ENCODE measurements around the gene ETFRF1. TPM values are rescaled to one million over a fixed set of nuclear protein-coding genes. Genes with fewer than 3 reads are reported as not detected.

Gene ETFRF1
- total RNA-seq, 1 donor from 2014 or later: 9.2 TPM

GRCh38 chr12:25184132-25184531 is 10.9 kb upstream of the ETFRF1 start:
- Histone ChIP-seq H3K4me3 (ENCODE audit: insufficient read depth, low read depth, low read length) (no peak overlapping the region), H4K20me1 (ENCODE audit: insufficient read depth, low read length) (no peaks in the 10 kb centered on the region), H3K36me3 (ENCODE audit: insufficient read depth, low read length) (no peaks in the 10 kb centered on the region), H3K4me1 (ENCODE audit: insufficient read depth, low read length) (peaks cover 22% of the 10 kb centered on the region), H3K27me3 (ENCODE audit: insufficient read depth, low read length) (no peaks in the 10 kb centered on the region), H3K9me3 (ENCODE audit: insufficient read depth, low read depth, low read length) (no peaks in the 10 kb centered on the region), H3K9ac (ENCODE audit: low read length) (no peak overlapping the region), H3K79me2 (ENCODE audit: insufficient read depth, low read length) (no peaks in the 10 kb centered on the region), H3K27ac (ENCODE audit: low read depth, low read length) (no peak overlapping the region), H3K4me2 (ENCODE audit: low read length) (no peak overlapping the region), H2AFZ (ENCODE audit: low read depth, low read length) (no peak overlapping the region)
- FAIRE-seq: no peak
- no peak overlapping the region for H3K27ac Mint-ChIP-seq (ENCODE audit: unreplicated experiment)
- no peak for DNase-seq (ENCODE audit: low read depth)
- H3K4me3 Mint-ChIP-seq (ENCODE audit: unreplicated experiment): no peak overlapping the region
- H3K9me3 Mint-ChIP-seq (ENCODE audit: unreplicated experiment): peaks cover 4% of the 10 kb centered on the region
- H3K27me3 Mint-ChIP-seq (ENCODE audit: low read depth, unreplicated experiment): no peaks in the 10 kb centered on the region
- no peak for TF ChIP-seq EZH2 (IDR thresholded peaks at IDR 0.05; ENCODE audit: insufficient read depth, low read length)
- TF ChIP-seq, protein P1, sequence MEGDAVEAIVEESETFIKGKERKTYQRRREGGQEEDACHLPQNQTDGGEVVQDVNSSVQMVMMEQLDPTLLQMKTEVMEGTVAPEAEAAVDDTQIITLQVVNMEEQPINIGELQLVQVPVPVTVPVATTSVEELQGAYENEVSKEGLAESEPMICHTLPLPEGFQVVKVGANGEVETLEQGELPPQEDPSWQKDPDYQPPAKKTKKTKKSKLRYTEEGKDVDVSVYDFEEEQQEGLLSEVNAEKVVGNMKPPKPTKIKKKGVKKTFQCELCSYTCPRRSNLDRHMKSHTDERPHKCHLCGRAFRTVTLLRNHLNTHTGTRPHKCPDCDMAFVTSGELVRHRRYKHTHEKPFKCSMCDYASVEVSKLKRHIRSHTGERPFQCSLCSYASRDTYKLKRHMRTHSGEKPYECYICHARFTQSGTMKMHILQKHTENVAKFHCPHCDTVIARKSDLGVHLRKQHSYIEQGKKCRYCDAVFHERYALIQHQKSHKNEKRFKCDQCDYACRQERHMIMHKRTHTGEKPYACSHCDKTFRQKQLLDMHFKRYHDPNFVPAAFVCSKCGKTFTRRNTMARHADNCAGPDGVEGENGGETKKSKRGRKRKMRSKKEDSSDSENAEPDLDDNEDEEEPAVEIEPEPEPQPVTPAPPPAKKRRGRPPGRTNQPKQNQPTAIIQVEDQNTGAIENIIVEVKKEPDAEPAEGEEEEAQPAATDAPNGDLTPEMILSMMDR (IDR thresholded peaks at IDR 0.05; ENCODE audit: insufficient read depth, low read depth, low read length): no peak
- no peaks in the 10 kb centered on the region for H3K36me3 Mint-ChIP-seq (ENCODE audit: low read depth, unreplicated experiment)
- H3K4me1 Mint-ChIP-seq (ENCODE audit: low read depth, unreplicated experiment): peaks cover 17% of the 10 kb centered on the region

- Histone ChIP-seq H4K20me1 (ENCODE audit: insufficient read depth, low read length) (no peaks in the 10 kb centered on the region), H3K27ac (ENCODE audit: low read depth, low read length) (no peak overlapping the region), H3K4me1 (ENCODE audit: insufficient read depth, low read length) (peaks cover 28% of the 10 kb centered on the region), H3K79me2 (ENCODE audit: insufficient read depth, low read length) (no peaks in the 10 kb centered on the region), H3K9ac (ENCODE audit: low read length) (no peak overlapping the region), H3K4me2 (ENCODE audit: low read length) (no peak overlapping the region), H3K27me3 (ENCODE audit: insufficient read depth, low read length) (no peaks in the 10 kb centered on the region), H2AFZ (ENCODE audit: low read depth, low read length) (no peak overlapping the region), H3K9me3 (ENCODE audit: insufficient read depth, low read depth, low read length) (no peaks in the 10 kb centered on the region), H3K36me3 (ENCODE audit: insufficient read depth, low read length) (no peaks in the 10 kb centered on the region), H3K4me3 (ENCODE audit: insufficient read depth, low read depth, low read length) (no peak overlapping the region)
- H3K36me3 Mint-ChIP-seq (ENCODE audit: low read depth, unreplicated experiment): no peaks in the 10 kb centered on the region
- TF ChIP-seq, protein P1 (IDR thresholded peaks at IDR 0.05; ENCODE audit: insufficient read depth, low read depth, low read length): no peak
- TF ChIP-seq EZH2 (IDR thresholded peaks at IDR 0.05; ENCODE audit: insufficient read depth, low read length): no peak
- no peak overlapping the region for H3K27ac Mint-ChIP-seq (ENCODE audit: unreplicated experiment)
- H3K27me3 Mint-ChIP-seq (ENCODE audit: low read depth, unreplicated experiment): no peaks in the 10 kb centered on the region
- FAIRE-seq (peak; percentile 13), DNase-seq (ENCODE audit: low read depth) (no peak)
- peaks cover 17% of the 10 kb centered on the region for H3K4me1 Mint-ChIP-seq (ENCODE audit: low read depth, unreplicated experiment)
- H3K4me3 Mint-ChIP-seq (ENCODE audit: unreplicated experiment): no peak overlapping the region
- no peaks in the 10 kb centered on the region for H3K9me3 Mint-ChIP-seq (ENCODE audit: unreplicated experiment)
Observed at GRCh38 chr12:25186038-25186787, 8.8 kb upstream of the ETFRF1 start.

DNA sequence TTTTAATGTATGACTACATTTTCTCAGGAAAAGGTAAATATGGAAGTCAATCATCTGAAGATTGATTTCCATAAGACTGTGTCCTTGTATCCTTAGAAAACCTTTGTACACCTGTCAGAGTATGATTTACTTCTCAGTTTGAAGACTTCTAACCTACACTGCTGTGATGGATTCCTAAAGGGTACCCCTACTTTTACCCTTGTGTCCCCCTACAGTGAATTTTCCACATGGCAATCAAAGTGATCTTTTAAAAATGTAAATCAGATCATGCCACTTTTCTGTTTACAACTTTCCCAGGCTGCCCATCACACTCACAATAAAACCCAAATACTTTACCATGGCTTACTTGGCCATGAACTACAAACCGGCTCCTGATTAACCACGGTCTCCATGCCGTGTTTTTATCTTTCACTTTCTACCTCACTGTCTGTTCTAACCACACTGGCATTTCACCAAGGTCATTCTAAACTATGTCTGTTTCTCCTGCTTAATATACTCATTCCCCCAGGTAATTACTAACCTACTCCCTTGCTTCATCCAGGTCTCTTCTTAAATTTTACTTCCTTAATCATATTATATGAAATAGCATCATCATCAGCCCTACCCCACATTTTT is 8.1 kb upstream of the ETFRF1 start:
- Mint-ChIP-seq H3K36me3 (ENCODE audit: low read depth, unreplicated experiment) (no peaks in the 10 kb centered on the region), H3K4me1 (ENCODE audit: low read depth, unreplicated experiment) (peaks cover 17% of the 10 kb centered on the region), H3K4me3 (ENCODE audit: unreplicated experiment) (no peak overlapping the region), H3K27me3 (ENCODE audit: low read depth, unreplicated experiment) (no peaks in the 10 kb centered on the region), H3K9me3 (ENCODE audit: unreplicated experiment) (no peaks in the 10 kb centered on the region), H3K27ac (ENCODE audit: unreplicated experiment) (no peak overlapping the region)
- Histone ChIP-seq H3K27me3 (ENCODE audit: insufficient read depth, low read length) (no peaks in the 10 kb centered on the region), H3K4me3 (ENCODE audit: insufficient read depth, low read depth, low read length) (no peak overlapping the region), H2AFZ (ENCODE audit: low read depth, low read length) (no peak overlapping the region), H3K9ac (ENCODE audit: low read length) (no peak overlapping the region), H3K79me2 (ENCODE audit: insufficient read depth, low read length) (no peaks in the 10 kb centered on the region), H3K36me3 (ENCODE audit: insufficient read depth, low read length) (no peaks in the 10 kb centered on the region), H3K4me2 (ENCODE audit: low read length) (peak overlapping the region; percentile 60), H3K27ac (ENCODE audit: low read depth, low read length) (no peak overlapping the region), H3K9me3 (ENCODE audit: insufficient read depth, low read depth, low read length) (no peaks in the 10 kb centered on the region), H3K4me1 (ENCODE audit: insufficient read depth, low read length) (peaks cover 28% of the 10 kb centered on the region), H4K20me1 (ENCODE audit: insufficient read depth, low read length) (no peaks in the 10 kb centered on the region)
- no peak for TF ChIP-seq EZH2 (IDR thresholded peaks at IDR 0.05; ENCODE audit: insufficient read depth, low read length)
- TF ChIP-seq, protein P1 (IDR thresholded peaks at IDR 0.05; ENCODE audit: insufficient read depth, low read depth, low read length): no peak
- DNase-seq (ENCODE audit: low read depth): peak; percentile 67
- FAIRE-seq: no peak
